Lower lobe of right lung (tissue), 2 donors: ENCODE measurements around the gene HELT. TPM values are rescaled to one million over a fixed set of nuclear protein-coding genes. Genes with fewer than 3 reads are reported as not detected.
"Not testable (repeated sequence)": the region's sequence is repeated elsewhere in the genome, so short reads cannot be mapped to it uniquely, and the experiment has no call there.

Experiments used
- ATAC-seq, 2 donors: fragments of 200-7000 bp; cut with Tn5 transposase; one replicate each; pipeline ENCODE4 v1.9.1; 2020 to 2022; ENCODE audit warnings: mild to moderate bottlenecking in 2 of 2, moderate library complexity in 2 of 2
- DNase-seq: peaks from one replicate; pipeline ENCODE4 v3.0.0-alpha.2; 2020
- H3K27ac ChIP-seq: fragments of 200-600 bp; one replicate; pipeline ENCODE4 v1.8.0; 2022
- H3K27me3 ChIP-seq: fragments of 200-600 bp; one replicate; pipeline ENCODE4 v1.8.0; 2022; ENCODE audit warnings: low read depth
- H3K36me3 ChIP-seq: fragments of 200-600 bp; one replicate; pipeline ENCODE4 v1.8.0; 2022; ENCODE audit warnings: mild to moderate bottlenecking
- H3K4me1 ChIP-seq: fragments of 200-600 bp; one replicate; pipeline ENCODE4 v1.8.0; 2022
- H3K4me3 ChIP-seq: fragments of 200-600 bp; one replicate; pipeline ENCODE4 v1.8.0; 2022; ENCODE audit warnings: mild to moderate bottlenecking
- H3K9me3 ChIP-seq: fragments of 200-600 bp; one replicate; pipeline ENCODE4 v1.8.0; 2022
- CTCF ChIP-seq: fragments of 200-600 bp; IDR thresholded peaks from one replicate; pipeline ENCODE4 v1.8.0; 2022; ENCODE audit warnings: antibody characterized with exemption, mild to moderate bottlenecking
- intact Hi-C: fragments of 100-400 bp; cut with DNase I; formaldehyde crosslinking; loops from one replicate; pipeline ENCODE4 v1.11.0; 2022
- total RNA-seq: library from RNA; stranded (reverse); fragmentation: NEBNext Ultra II Directional; extraction: Animal tissue kit (Norgen Biotek cat#: 25700); gene quantifications from one replicate; pipeline ENCODE4 v1.2.1, GENCODE V29; 2021
- donor health status: DM: no; HTN: yes; CAD: no; lungs with severe emphysema.

HELT gene
- total RNA-seq, 1 donor from 2014 or later, result 0.97 TPM

GRCh38 chr4:184988611-184989010 lies 29.7 kb upstream of the HELT start:
- no peak for TF ChIP-seq CTCF
- Histone ChIP-seq H3K9me3 (no peaks in the 10 kb centered on the region), H3K27ac (no peak overlapping the region), H3K36me3 (no peaks in the 10 kb centered on the region), H3K4me1 (peaks cover 4% of the 10 kb centered on the region), H3K27me3 (no peaks in the 10 kb centered on the region), H3K4me3 (no peak overlapping the region)
- no peak for ATAC-seq
- intact Hi-C loops, result no loop called here
- DNase-seq, result no peak

GRCh38 chr4:184989283-184989682 lies 29.0 kb upstream of the HELT start:
- H3K4me3 ChIP-seq, H3K4me1 ChIP-seq, intact Hi-C loops, H3K9me3 ChIP-seq, H3K27me3 ChIP-seq, ATAC-seq, H3K27ac ChIP-seq, DNase-seq, H3K36me3 ChIP-seq: not testable (repeated sequence)

- H3K4me1 ChIP-seq, intact Hi-C loops, H3K9me3 ChIP-seq, ATAC-seq, H3K4me3 ChIP-seq, H3K27me3 ChIP-seq, H3K36me3 ChIP-seq, DNase-seq, H3K27ac ChIP-seq: not testable (repeated sequence)
These were observed 28.2 kb upstream of the HELT start for GRCh38 chr4:184990131-184990530.

- ATAC-seq, result no peak
- Histone ChIP-seq H3K27ac (no peak overlapping the region), H3K4me1 (no peaks in the 10 kb centered on the region), H3K4me3 (no peak overlapping the region), H3K36me3 (no peaks in the 10 kb centered on the region), H3K9me3 (no peaks in the 10 kb centered on the region), H3K27me3 (no peaks in the 10 kb centered on the region)
- no peak for TF ChIP-seq CTCF
- no peak for DNase-seq
- intact Hi-C loops, result no loop called here
These were observed 26.4 kb upstream of the HELT start for GRCh38 chr4:184991860-184992259.

- ATAC-seq (no peak), DNase-seq (no peak)
- Histone ChIP-seq H3K27me3 (no peaks in the 10 kb centered on the region), H3K4me1 (no peaks in the 10 kb centered on the region), H3K9me3 (no peaks in the 10 kb centered on the region), H3K36me3 (no peaks in the 10 kb centered on the region), H3K27ac (no peak overlapping the region), H3K4me3 (no peak overlapping the region)
- intact Hi-C loops, result no loop called here
- no peak for TF ChIP-seq CTCF
These were observed 25.9 kb upstream of the HELT start for GRCh38 chr4:184992422-184992821.

GRCh38 chr4:184993247-184993646 lies 25.0 kb upstream of the HELT start:
- DNase-seq (no peak), ATAC-seq (no peak)
- H3K4me3 ChIP-seq, result no peak overlapping the region
- H3K27me3 ChIP-seq, result no peaks in the 10 kb centered on the region
- intact Hi-C loops, result no loop called here
- no peaks in the 10 kb centered on the region for H3K4me1 ChIP-seq
- H3K36me3 ChIP-seq, result no peaks in the 10 kb centered on the region
- no peak for TF ChIP-seq CTCF
- H3K9me3 ChIP-seq, result no peaks in the 10 kb centered on the region
- H3K27ac ChIP-seq, result no peak overlapping the region
